ENCODE results near the gene JARID2.

- TF ChIP-seq, protein P1, sequence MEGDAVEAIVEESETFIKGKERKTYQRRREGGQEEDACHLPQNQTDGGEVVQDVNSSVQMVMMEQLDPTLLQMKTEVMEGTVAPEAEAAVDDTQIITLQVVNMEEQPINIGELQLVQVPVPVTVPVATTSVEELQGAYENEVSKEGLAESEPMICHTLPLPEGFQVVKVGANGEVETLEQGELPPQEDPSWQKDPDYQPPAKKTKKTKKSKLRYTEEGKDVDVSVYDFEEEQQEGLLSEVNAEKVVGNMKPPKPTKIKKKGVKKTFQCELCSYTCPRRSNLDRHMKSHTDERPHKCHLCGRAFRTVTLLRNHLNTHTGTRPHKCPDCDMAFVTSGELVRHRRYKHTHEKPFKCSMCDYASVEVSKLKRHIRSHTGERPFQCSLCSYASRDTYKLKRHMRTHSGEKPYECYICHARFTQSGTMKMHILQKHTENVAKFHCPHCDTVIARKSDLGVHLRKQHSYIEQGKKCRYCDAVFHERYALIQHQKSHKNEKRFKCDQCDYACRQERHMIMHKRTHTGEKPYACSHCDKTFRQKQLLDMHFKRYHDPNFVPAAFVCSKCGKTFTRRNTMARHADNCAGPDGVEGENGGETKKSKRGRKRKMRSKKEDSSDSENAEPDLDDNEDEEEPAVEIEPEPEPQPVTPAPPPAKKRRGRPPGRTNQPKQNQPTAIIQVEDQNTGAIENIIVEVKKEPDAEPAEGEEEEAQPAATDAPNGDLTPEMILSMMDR (IDR thresholded peaks at IDR 0.05) = no peak
- TF ChIP-seq POLR2A (IDR thresholded peaks at IDR 0.05) (no peak), POLR2AphosphoS5 (IDR thresholded peaks at IDR 0.05) (no peak), EP300 (IDR thresholded peaks at IDR 0.05) (no peak)
Observed at GRCh38 chr6:15393605-15394004, 147.7 kb downstream of the JARID2 start.

All from suprapubic skin (tissue), 4 donors.